ENCODE data around the gene SLC22A8. TPM values are rescaled to one million over a fixed set of nuclear protein-coding genes. Genes with fewer than 3 reads are reported as not detected.

SLC22A8 gene
- total RNA-seq, 1 donor from 2014 or later, result not detected

DNA sequence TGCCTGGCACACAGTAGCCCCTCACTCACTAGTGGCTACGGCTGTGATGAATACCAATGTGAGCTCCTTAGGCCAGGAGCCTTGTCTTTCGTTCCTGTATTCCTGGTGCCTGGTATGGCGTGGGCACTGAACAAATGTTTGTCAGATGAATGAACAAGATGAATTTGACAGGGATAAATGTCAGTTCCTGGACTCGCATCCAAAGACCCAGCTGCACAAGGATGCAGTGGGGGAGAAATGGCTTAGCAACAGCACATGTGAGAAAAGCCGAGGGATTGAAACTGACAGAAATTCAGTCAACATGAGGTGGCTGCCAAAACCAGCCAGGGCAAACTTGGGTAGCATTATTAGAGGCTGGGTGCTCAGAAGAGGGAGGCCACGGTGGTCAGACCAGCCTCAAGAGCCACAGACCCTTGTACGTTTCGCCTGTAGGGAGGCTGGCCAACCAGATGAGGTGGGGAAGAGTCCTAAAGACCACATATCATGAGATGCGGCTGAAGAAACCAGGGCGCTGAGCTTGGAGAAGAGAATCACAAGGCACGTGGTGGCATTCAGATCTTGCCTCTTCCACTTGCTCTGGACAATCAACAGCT, 7.7 kb upstream of the SLC22A8 start:
- TF ChIP-seq, protein P1, sequence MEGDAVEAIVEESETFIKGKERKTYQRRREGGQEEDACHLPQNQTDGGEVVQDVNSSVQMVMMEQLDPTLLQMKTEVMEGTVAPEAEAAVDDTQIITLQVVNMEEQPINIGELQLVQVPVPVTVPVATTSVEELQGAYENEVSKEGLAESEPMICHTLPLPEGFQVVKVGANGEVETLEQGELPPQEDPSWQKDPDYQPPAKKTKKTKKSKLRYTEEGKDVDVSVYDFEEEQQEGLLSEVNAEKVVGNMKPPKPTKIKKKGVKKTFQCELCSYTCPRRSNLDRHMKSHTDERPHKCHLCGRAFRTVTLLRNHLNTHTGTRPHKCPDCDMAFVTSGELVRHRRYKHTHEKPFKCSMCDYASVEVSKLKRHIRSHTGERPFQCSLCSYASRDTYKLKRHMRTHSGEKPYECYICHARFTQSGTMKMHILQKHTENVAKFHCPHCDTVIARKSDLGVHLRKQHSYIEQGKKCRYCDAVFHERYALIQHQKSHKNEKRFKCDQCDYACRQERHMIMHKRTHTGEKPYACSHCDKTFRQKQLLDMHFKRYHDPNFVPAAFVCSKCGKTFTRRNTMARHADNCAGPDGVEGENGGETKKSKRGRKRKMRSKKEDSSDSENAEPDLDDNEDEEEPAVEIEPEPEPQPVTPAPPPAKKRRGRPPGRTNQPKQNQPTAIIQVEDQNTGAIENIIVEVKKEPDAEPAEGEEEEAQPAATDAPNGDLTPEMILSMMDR (IDR thresholded peaks at IDR 0.05), result no peak
- Histone ChIP-seq H3K27ac (no peak overlapping the region), H3K9me3 (no peaks in the 10 kb centered on the region), H3K27me3 (peaks cover 5% of the 10 kb centered on the region), H3K4me1 (peaks cover 7% of the 10 kb centered on the region), H3K36me3 (no peaks in the 10 kb centered on the region), H3K4me3 (no peak overlapping the region)
- ATAC-seq, result no peak
- DNase-seq, result no peak
- intact Hi-C loops (cut with DNase I), result loop anchor here (5.0 kb wide), 1 partner anchor 116 kb away; no protein-coding TSS in a partner anchor

DNA sequence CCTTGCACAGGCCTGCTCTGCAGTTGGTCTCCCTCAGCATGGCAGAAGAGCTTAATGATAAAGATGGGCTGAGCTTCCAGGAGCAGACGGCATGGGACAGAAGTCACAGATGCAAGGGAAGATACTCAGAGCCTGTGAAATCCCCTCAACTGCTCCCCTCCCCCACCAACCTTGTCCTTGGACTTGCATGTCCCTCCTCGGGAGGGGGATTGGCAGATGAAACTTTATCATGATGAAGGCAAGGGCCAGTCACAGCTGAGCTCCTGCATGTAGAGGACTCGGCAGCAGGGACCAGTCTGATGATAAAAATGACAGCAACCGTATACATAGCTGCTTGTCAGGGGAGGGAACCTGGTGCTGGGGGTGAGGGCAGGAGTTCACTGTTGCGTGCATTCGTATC, 6.8 kb upstream of the SLC22A8 start:
- Histone ChIP-seq H3K27ac (no peak overlapping the region), H3K4me3 (no peak overlapping the region), H3K9me3 (no peaks in the 10 kb centered on the region), H3K27me3 (peaks cover 6% of the 10 kb centered on the region), H3K36me3 (no peaks in the 10 kb centered on the region), H3K4me1 (peaks cover 7% of the 10 kb centered on the region)
- no peak for DNase-seq
- intact Hi-C loops (cut with DNase I), result loop anchor here (5.0 kb wide), 1 partner anchor 115 kb away; no protein-coding TSS in a partner anchor
- no peak for ATAC-seq
- TF ChIP-seq, protein P1 (IDR thresholded peaks at IDR 0.05), result no peak

DNA sequence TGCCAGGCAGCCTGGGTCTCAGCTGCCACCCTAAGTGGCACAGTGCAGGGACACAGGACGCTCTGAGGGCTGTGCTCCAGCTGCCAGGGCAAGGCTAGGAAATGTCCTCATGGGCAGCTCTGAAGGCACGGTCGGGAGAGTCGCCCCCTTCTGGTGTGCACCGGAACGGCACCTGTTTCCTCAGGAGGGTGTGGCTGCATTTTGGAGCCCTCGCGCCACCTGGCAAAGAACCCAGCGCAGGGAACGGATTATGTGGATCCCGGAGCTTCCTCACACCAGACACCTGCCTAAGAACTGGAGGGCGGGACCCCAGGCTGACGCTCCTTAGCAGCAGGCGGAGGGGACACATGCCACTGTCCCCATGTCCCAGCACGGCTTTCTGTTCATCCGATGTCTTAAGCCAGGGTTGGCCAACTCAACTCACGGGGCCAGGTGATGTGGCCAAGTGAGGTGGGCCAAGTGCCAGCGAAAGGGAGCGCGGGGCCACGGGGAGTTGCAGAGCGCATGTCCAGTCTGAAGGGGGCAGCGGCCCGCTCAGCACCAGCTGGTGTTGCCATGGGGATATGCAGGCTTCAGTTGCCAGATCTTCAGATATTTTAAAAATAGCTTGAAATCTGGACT, 5.1 kb upstream of the SLC22A8 start:
- Histone ChIP-seq H3K9me3 (no peaks in the 10 kb centered on the region), H3K27ac (no peak overlapping the region), H3K4me1 (peaks cover 7% of the 10 kb centered on the region), H3K36me3 (no peaks in the 10 kb centered on the region), H3K4me3 (no peak overlapping the region), H3K27me3 (peaks cover 13% of the 10 kb centered on the region)
- intact Hi-C loops (cut with DNase I), result loop anchor here (5.0 kb wide), 1 partner anchor 113 kb away; no protein-coding TSS in a partner anchor
- ATAC-seq, result no peak
- no peak for DNase-seq
- TF ChIP-seq, protein P1 (IDR thresholded peaks at IDR 0.05), result peak; percentile 27

- H3K4me1 ChIP-seq, result peaks cover 7% of the 10 kb centered on the region
- no peak overlapping the region for H3K27ac ChIP-seq
- intact Hi-C loops (cut with DNase I), result no loop called here
- ATAC-seq (no peak), DNase-seq (no peak)
- no peak overlapping the region for H3K4me3 ChIP-seq
- peaks cover 13% of the 10 kb centered on the region for H3K27me3 ChIP-seq
- no peaks in the 10 kb centered on the region for H3K36me3 ChIP-seq
- no peaks in the 10 kb centered on the region for H3K9me3 ChIP-seq
- TF ChIP-seq, protein P1 (IDR thresholded peaks at IDR 0.05), result no peak
Observed at GRCh38 chr11:63019506-63019905, 3.9 kb upstream of the SLC22A8 start.

DNA sequence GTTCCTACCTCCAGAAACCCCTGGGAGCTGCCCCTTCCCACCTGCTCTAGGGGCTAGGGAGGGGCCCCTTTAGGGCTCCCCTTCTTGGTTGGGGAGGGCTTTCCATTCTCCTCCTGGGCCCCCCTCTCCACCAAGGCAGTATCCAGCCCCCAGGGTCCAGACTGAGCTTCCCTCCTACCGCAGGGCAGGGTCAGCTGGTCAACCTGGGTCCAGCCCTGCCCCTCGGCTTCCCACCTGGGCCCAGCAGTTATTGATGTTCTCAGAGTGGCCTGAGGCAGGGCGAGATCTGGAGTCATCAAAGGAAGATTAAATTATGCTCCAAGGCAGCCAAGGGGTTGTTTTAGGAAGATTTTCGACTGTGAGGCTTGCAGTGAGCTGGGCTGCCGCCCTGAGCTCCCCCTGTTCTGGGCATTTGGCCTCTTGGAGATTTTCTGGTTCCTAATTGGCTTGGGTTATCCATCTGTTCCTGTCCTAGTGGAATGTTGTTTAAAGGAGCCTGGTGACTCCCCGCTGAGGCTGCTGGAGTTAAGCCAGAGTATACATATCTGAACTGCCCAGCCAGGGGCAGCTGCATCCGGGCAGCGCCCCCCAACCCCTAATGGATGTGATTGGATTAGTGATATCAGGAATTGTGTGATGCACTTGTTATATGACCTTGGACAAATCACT, 1.8 kb upstream of the SLC22A8 start:
- TF ChIP-seq, protein P1 (IDR thresholded peaks at IDR 0.05), result no peak
- intact Hi-C loops (cut with DNase I), result no loop called here
- Histone ChIP-seq H3K27ac (no peak overlapping the region), H3K9me3 (no peaks in the 10 kb centered on the region), H3K36me3 (no peaks in the 10 kb centered on the region), H3K4me3 (no peak overlapping the region), H3K27me3 (peaks cover 9% of the 10 kb centered on the region), H3K4me1 (no peaks in the 10 kb centered on the region)
- ATAC-seq, result no peak
- no peak for DNase-seq
